ENCODE results near the gene MAPK8IP2.

Gene MAPK8IP2

DNA sequence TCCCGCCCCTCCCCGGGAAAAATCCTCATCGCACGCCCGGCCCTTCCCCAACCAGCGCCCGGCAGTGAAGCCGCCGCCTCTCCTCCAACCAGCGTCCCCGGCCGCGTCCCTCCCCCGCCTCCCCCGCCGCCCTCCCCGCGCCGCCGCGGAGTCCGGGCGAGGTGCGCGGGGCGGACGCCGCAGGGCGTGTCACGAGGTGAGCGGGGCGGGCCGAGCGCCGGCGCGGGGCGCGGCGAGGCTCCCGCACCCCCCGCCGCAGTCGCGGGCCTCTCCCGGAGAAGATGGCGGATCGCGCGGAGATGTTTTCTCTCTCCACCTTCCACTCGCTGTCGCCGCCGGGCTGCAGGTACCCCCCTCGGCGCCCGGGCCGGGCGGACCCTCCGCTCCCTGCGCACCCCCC lies at the start of gene MAPK8IP2:
MAPK8IP2 (plus strand) TSS at position 256 of the 400 bp plus-strand sequence; CDS start at position 282, 26 bp downstream.
- Histone ChIP-seq H3K36me3 (ENCODE audit: control insufficient read depth in 1 of 2, insufficient read depth in 2 of 2, low read length in 2 of 2) (peaks cover 0 to 7% of the 10 kb centered on the region in 2 donors), H3K4me3 (ENCODE audit: low read depth in 1 of 2, low read length in 2 of 2) (peak within 1 kb of the TSS in 1 of 2 donors; percentile 56), H3K9me3 (ENCODE audit: control insufficient read depth in 1 of 2, low read length in 2 of 2) (no peaks in the 10 kb centered on the region), H3K4me1 (ENCODE audit: control insufficient read depth in 1 of 2, insufficient read depth in 2 of 2, low read length in 2 of 2) (peaks cover 0 to 4% of the 10 kb centered on the region in 2 donors), H3K27ac (ENCODE audit: low read length) (no peak within 1 kb of the TSS), H3K27me3 (ENCODE audit: low read depth, low read length) (peaks cover 28% of the 10 kb centered on the region)

DNA sequence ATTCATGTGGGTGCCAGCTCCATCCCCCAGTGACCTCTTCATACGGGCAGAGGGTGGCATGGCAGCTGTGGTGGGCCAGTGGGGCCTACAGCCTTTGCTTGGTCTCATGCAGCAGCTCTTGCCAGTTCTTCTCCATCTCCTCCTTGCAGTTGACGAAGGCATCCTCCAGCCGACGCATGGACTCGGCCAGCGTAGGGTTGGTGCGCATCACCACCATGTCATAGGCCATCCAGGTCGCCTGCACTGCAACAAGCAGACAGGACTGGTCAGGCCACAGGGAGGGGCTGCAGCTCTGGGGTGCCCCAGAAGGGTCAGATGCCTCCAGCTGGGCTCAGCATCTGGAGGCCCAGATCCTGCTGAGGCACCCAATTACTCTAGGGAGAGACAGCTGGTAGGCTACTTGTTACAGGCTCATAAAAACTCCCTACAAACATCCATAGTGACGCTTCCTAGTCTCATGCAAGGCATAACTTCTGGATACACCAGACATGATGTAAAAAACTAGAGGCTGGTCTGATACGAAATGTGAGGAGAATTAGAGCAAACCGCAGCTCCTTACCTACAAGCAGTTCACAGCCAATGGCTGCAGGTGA lies 49.3 kb upstream of the MAPK8IP2 start:
- H3K27ac ChIP-seq (ENCODE audit: low read length): no peak overlapping the region
- no peaks in the 10 kb centered on the region for H3K36me3 ChIP-seq (ENCODE audit: control insufficient read depth in 1 of 2, insufficient read depth in 2 of 2, low read length in 2 of 2)
- H3K27me3 ChIP-seq (ENCODE audit: low read depth, low read length): peaks cover 4% of the 10 kb centered on the region
- peaks cover 0 to 17% of the 10 kb centered on the region in 2 donors for H3K4me1 ChIP-seq (ENCODE audit: control insufficient read depth in 1 of 2, insufficient read depth in 2 of 2, low read length in 2 of 2)
- H3K9me3 ChIP-seq (ENCODE audit: control insufficient read depth in 1 of 2, low read length in 2 of 2): no peaks in the 10 kb centered on the region
- H3K4me3 ChIP-seq (ENCODE audit: low read depth in 1 of 2, low read length in 2 of 2): no peak overlapping the region

DNA sequence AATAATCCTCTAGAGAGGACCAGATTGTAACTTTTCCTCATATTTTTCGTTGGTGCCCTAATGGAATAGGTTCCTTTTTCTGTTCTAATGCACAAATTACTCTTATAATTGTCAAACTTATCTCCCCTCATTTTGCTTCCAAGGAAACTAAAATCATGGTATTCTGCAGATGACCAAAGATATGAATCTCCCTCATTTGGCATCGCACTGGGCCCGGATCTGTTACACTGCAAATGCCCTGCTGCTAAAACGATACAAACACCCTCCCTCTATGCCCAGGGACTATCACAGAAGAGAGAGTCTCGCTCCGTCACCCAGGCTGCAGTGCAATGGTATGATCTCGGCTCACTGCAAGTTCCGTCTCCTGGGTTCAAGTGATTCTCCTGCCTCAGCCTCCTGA lies 47.3 kb upstream of the MAPK8IP2 start:
- Histone ChIP-seq H3K36me3 (ENCODE audit: control insufficient read depth in 1 of 2, insufficient read depth in 2 of 2, low read length in 2 of 2) (no peaks in the 10 kb centered on the region), H3K27ac (ENCODE audit: low read length) (no peak overlapping the region), H3K27me3 (ENCODE audit: low read depth, low read length) (peaks cover 4% of the 10 kb centered on the region), H3K4me1 (ENCODE audit: control insufficient read depth in 1 of 2, insufficient read depth in 2 of 2, low read length in 2 of 2) (peaks cover 0 to 7% of the 10 kb centered on the region in 2 donors), H3K9me3 (ENCODE audit: control insufficient read depth in 1 of 2, low read length in 2 of 2) (no peaks in the 10 kb centered on the region), H3K4me3 (ENCODE audit: low read depth in 1 of 2, low read length in 2 of 2) (no peak overlapping the region)

DNA sequence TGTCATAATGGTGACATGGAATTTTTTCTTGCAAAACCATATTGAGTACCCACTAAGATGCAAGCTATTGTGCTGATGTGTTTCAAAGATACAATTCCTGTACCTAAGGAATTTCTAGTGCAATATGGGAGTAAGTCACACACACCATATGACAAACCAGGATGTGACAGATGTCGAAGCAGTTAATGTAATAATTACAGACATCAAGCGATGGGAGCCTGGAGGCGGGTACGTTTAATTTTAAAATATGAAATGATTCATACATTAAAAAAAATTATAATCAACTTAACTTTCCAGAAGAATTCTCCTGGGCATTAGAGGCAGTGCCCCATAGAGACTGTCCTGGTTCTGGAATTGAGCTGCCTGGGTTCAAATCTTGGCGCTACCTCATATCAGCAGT lies 43.9 kb upstream of the MAPK8IP2 start:
- H3K4me1 ChIP-seq (ENCODE audit: control insufficient read depth in 1 of 2, insufficient read depth in 2 of 2, low read length in 2 of 2): no peaks in the 10 kb centered on the region
- no peaks in the 10 kb centered on the region for H3K9me3 ChIP-seq (ENCODE audit: control insufficient read depth in 1 of 2, low read length in 2 of 2)
- no peaks in the 10 kb centered on the region for H3K27me3 ChIP-seq (ENCODE audit: low read depth, low read length)
- H3K4me3 ChIP-seq (ENCODE audit: low read depth in 1 of 2, low read length in 2 of 2): no peak overlapping the region
- H3K36me3 ChIP-seq (ENCODE audit: control insufficient read depth in 1 of 2, insufficient read depth in 2 of 2, low read length in 2 of 2): no peaks in the 10 kb centered on the region
- H3K27ac ChIP-seq (ENCODE audit: low read length): no peak overlapping the region

DNA sequence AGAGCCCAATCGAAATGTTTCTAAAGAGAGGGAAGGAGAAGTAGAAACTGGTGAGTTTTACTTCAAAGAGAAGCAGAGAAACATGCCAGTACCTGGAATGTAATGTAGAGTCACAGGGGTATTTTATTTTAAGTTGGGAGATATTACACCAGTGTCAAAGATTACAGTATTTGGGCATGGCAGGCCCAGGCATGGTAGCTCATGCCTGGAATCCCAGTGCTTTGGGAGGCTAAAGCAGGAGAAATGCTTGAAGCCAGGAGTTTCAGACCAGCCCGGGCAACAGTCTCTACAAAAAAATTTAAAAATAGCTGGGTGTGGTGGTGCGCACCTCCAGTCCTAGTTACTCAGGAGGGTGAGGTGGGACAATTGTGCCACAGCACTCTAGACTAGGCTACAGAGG lies 40.6 kb upstream of the MAPK8IP2 start:
- H3K27ac ChIP-seq (ENCODE audit: low read length): no peak overlapping the region
- no peaks in the 10 kb centered on the region for H3K36me3 ChIP-seq (ENCODE audit: control insufficient read depth in 1 of 2, insufficient read depth in 2 of 2, low read length in 2 of 2)
- no peaks in the 10 kb centered on the region for H3K9me3 ChIP-seq (ENCODE audit: control insufficient read depth in 1 of 2, low read length in 2 of 2)
- H3K27me3 ChIP-seq (ENCODE audit: low read depth, low read length): no peaks in the 10 kb centered on the region
- no peak overlapping the region for H3K4me3 ChIP-seq (ENCODE audit: low read depth in 1 of 2, low read length in 2 of 2)
- H3K4me1 ChIP-seq (ENCODE audit: control insufficient read depth in 1 of 2, insufficient read depth in 2 of 2, low read length in 2 of 2): peaks cover 2 to 3% of the 10 kb centered on the region in 2 donors

DNA sequence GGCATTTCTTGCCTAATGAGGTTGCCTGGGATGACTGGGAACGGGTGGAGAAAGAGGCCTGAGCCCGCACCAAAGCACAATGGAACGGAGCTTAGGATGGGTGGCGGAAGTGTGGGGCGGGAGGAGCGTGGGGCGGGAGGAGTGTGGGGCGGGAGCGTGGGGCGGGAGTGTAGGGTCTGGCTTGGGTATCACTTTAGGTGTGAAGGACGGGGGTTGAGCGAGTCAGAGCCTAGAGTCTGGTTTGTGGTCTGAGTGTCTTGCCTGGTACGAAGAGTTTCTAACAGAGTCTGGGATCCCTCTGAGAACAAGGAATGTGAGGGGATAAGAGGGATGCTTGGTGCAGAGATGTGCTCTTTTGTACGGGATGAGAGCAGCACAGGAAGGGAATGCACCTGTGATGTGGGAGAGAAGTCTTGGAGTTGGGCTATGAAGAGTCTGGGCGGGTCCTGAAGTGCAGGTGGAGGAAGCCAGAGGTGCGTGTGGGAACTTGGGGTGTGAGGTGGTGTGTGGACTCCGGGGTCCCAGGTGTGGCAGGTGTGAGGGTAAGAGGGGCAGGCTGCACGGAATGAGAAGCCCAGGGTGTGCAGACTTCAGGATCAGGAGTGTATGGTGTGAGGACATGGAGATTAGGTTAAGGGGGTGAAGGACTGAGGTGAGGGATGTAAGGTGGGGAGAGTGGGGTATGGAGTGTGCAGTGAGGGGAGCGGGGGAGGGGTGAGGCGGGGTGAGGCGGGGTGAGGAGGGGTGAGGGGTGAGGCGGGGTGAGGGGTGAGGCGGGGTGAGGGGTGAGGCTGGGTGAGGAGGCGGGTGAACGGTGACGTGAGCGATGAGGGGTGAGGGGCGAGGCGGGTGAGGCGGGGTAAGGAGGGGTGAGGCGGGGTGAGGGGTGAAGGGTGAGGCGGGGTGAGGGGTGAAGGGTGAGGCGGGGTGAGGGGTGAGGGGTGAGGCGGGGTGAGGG lies 38.9 kb upstream of the MAPK8IP2 start:
- H3K4me1 ChIP-seq (ENCODE audit: control insufficient read depth in 1 of 2, insufficient read depth in 2 of 2, low read length in 2 of 2): peaks cover 2 to 3% of the 10 kb centered on the region in 2 donors
- H3K9me3 ChIP-seq (ENCODE audit: control insufficient read depth in 1 of 2, low read length in 2 of 2): no peaks in the 10 kb centered on the region
- H3K36me3 ChIP-seq (ENCODE audit: control insufficient read depth in 1 of 2, insufficient read depth in 2 of 2, low read length in 2 of 2): no peaks in the 10 kb centered on the region
- no peaks in the 10 kb centered on the region for H3K27me3 ChIP-seq (ENCODE audit: low read depth, low read length)
- no peak overlapping the region for H3K27ac ChIP-seq (ENCODE audit: low read length)
- H3K4me3 ChIP-seq (ENCODE audit: low read depth in 1 of 2, low read length in 2 of 2): no peak overlapping the region

DNA sequence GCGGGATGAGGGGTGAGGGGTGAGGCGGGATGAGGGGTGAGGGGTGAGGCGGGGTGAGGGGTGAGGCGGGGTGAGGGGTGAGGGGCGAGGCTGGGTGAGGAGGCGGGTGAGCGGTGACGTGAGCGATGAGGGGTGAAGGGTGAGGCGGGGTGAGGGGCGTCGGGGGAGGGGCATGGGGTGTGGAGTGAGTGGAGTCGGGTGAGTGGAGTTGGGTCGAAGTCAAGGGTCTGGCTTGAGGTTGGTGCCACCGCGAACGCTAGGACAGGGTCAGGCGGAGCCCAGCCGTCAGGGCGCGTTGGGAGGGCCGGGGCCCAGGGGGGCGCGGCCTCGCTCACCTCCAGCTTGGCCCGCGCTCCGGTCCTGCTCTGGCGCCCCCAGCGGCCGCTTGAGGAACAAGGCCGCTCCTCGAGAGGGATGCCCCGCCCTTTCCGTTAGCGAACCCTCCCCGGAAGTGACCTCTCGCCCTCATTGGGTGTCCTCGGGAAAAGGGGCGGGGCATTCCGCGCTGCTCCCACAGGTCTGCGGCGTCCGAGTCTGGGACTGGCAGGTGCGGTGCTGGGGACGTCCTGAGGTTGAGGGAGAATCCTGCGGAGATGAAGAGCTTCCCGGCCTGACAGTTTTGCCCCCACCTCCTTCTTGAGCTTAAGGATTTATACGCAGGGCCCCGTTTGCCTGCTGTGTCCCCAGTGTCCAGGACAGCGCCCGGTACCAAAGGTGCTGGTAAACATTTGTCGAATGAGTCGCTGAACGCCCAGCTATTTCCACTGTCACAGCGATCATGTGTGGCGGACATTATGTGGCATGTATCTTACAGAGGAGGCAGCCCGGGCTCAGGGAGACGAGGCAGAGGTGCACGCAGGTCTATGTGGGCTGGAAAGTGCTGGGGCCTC lies 37.8 kb upstream of the MAPK8IP2 start, which contains the start of gene SYCE3:
SYCE3 (minus strand) TSS at position 397 of the 890 bp plus-strand sequence. CDS start 6,514 bp downstream, outside the sequence.
- peaks cover 2 to 3% of the 10 kb centered on the region in 2 donors for H3K4me1 ChIP-seq (ENCODE audit: control insufficient read depth in 1 of 2, insufficient read depth in 2 of 2, low read length in 2 of 2)
- peaks cover 0 to 2% of the 10 kb centered on the region in 2 donors for H3K36me3 ChIP-seq (ENCODE audit: control insufficient read depth in 1 of 2, insufficient read depth in 2 of 2, low read length in 2 of 2)
- peak within 1 kb of the TSS; percentile 80 to 81 for H3K4me3 ChIP-seq (ENCODE audit: low read depth in 1 of 2, low read length in 2 of 2)
- H3K9me3 ChIP-seq (ENCODE audit: control insufficient read depth in 1 of 2, low read length in 2 of 2): no peaks in the 10 kb centered on the region
- peak within 1 kb of the TSS; percentile 69 for H3K27ac ChIP-seq (ENCODE audit: low read length)
- no peaks in the 10 kb centered on the region for H3K27me3 ChIP-seq (ENCODE audit: low read depth, low read length)

DNA sequence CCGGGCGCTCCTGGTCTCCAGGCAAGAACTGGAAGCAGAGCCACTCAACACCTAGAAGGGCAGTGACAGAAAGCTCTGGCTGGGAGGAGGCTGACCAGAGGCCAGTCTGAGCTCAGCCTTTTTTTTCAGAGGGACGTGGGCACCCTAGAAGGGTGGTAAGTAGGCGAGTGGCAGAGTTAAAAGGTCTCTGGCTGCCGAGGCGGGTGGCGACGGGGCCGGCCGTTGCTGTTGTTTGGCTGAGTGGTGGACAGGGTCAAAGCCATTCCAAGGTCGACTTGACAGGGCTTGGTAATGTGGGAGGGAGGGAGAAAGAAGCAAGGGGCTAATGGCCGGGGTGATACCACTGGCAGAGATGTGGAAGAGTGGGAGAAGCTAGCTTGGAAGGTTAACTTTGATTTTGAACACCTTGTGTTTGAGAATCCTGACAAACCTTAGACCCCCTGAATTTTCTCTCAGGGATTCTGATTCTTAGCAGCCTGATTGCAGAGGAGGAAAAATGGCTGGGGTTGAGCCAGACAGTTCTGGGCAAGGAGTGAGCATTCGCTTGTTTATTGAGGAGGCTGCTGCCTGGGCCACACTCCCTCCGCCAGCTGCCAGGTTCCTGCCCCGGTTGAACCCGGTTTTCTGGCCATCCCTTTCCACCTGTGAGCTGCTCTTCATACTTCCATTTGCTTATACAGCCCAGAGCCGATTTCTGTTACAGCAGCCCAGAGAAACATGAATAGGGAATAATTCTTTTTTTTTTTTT lies 37.0 kb upstream of the MAPK8IP2 start:
- Histone ChIP-seq H3K27ac (ENCODE audit: low read length) (peak overlapping the region; percentile 69), H3K4me3 (ENCODE audit: low read depth in 1 of 2, low read length in 2 of 2) (peak overlapping the region; percentile 80 to 81), H3K9me3 (ENCODE audit: control insufficient read depth in 1 of 2, low read length in 2 of 2) (no peaks in the 10 kb centered on the region), H3K4me1 (ENCODE audit: control insufficient read depth in 1 of 2, insufficient read depth in 2 of 2, low read length in 2 of 2) (peaks cover 2 to 3% of the 10 kb centered on the region in 2 donors), H3K27me3 (ENCODE audit: low read depth, low read length) (no peaks in the 10 kb centered on the region), H3K36me3 (ENCODE audit: control insufficient read depth in 1 of 2, insufficient read depth in 2 of 2, low read length in 2 of 2) (peaks cover 0 to 8% of the 10 kb centered on the region in 2 donors)

DNA sequence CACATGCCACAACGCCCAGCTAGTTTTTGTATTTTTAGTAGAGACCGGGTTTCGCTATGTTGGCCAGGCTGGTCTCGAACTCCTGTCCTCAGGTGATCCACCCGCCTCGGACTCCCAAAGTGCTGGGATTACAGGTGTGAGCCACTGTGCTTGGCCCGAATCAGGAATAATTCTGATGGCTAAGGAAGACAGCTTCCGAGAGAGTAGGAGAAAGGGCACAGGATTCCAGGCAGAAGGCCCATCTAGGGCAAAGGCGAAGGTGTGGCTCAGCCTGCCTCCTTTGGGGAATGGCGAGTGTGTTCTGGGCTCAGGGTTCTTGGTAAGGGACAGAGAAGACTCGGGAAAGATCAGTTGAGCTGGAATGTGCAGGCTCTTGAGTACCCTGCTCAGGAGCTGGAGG lies 36.3 kb upstream of the MAPK8IP2 start:
- Histone ChIP-seq H3K36me3 (ENCODE audit: control insufficient read depth in 1 of 2, insufficient read depth in 2 of 2, low read length in 2 of 2) (peaks cover 3 to 15% of the 10 kb centered on the region in 2 donors), H3K27me3 (ENCODE audit: low read depth, low read length) (no peaks in the 10 kb centered on the region), H3K4me1 (ENCODE audit: control insufficient read depth in 1 of 2, insufficient read depth in 2 of 2, low read length in 2 of 2) (peaks cover 2 to 3% of the 10 kb centered on the region in 2 donors), H3K4me3 (ENCODE audit: low read depth in 1 of 2, low read length in 2 of 2) (no peak overlapping the region), H3K27ac (ENCODE audit: low read length) (no peak overlapping the region), H3K9me3 (ENCODE audit: control insufficient read depth in 1 of 2, low read length in 2 of 2) (no peaks in the 10 kb centered on the region)

DNA sequence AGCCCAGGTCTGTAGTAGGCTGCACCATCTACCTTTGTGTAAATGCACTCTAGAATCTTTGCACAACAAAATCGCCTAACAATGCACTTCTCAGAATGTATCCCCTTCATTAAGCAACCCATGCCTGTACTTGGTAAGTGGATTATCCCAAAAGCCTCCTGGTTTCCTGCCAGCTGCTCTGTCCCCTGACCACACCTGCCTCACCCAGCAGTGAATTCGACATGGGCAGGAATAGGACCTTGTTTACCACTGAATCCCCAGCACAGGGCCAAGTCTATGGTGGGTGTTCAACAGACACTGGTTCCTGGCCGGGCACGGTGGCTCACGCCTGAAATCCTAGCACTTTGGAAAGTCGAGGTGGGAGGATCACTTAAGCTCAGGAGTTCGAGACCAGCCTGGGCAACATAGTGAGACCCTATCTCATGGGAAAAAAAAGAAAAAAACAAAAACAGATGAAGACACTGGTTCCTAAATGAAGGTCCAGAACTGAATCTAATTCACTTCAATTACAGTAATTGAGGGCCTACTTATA lies 32.8 kb upstream of the MAPK8IP2 start:
- H3K36me3 ChIP-seq (ENCODE audit: control insufficient read depth in 1 of 2, insufficient read depth in 2 of 2, low read length in 2 of 2): peaks cover 9 to 46% of the 10 kb centered on the region in 2 donors
- H3K27ac ChIP-seq (ENCODE audit: low read length): no peak overlapping the region
- no peaks in the 10 kb centered on the region for H3K27me3 ChIP-seq (ENCODE audit: low read depth, low read length)
- H3K4me3 ChIP-seq (ENCODE audit: low read depth in 1 of 2, low read length in 2 of 2): no peak overlapping the region
- H3K4me1 ChIP-seq (ENCODE audit: control insufficient read depth in 1 of 2, insufficient read depth in 2 of 2, low read length in 2 of 2): peaks cover 2 to 3% of the 10 kb centered on the region in 2 donors
- no peaks in the 10 kb centered on the region for H3K9me3 ChIP-seq (ENCODE audit: control insufficient read depth in 1 of 2, low read length in 2 of 2)
